Measurements from ENCODE around the gene PDHB.

Gene PDHB

GRCh38 chr3:58398669-58399333 is 34.8 kb downstream of the PDHB start:
- no peak for DNase-seq

DNA sequence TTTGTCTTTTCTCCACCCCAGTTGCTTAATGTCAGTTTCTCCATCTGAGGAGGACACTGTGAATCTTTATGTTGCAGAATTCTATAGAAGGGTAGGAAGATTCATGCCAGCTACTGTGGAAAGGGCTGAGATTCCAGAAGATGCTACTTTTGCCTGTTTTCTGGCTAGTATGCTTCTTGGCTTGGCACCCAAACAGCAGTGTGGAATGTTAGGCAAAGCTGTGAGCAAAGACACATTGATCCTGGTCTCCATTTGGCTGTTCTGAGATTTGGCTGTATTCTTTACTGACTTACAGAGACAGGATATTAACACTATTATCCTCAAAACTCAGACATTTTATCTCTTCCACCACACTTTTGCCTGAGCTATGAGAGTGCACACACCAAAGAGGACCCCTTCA is 39.3 kb downstream of the PDHB start:
- no peak for DNase-seq

DNA sequence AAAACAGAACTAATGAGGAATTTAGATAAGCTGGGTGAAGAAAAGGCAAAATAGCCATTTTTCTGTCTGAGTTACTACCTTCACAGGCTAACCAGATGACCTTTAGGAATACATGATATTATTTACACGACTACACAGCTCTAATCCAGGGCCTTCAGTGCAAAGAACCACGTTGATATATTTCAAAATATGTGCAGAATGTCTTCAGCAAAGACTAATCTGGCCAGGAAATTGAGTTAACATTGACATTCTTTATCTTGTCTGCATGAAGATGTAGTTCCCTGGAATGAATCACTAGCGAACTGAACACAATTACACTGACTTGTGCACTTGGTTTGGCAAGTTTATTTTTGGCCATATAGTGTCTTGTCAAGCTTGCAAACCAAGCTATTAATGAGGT is 41.5 kb downstream of the PDHB start:
- peak; percentile 36 for DNase-seq

DNA sequence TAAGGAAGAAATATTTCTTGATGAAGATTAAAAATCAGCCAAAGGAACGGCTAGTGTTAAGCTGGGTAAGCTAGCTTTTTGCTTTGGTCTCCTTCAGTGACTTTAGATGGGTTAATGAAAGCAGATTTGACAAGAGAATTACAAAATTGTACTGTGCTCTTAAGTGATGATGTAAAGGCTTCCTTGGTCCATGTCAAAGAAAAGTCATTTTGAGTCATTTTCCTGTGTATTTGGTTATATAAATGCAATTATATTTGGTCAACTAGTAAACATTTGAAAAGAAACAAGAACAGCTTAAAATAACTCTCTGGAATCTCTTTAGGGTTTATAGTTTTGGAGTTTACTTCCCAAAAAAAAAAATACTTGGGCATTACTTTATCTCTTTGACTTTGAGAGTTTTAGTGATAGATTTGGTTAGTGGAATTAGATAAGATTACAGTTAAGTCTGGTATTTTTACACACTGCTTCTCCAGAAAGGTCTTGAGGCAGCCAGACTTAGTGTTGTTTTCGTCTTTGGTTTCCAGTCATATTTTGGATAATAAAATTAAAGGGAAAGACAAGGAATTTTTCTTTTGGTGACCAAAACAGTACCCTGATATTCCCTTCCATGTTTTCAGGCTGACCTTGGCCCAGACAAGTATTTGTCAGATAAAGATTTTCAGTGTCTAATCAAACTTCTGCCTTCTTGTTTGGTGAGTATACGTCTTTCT is 42.3 kb downstream of the PDHB start:
- DNase-seq, result no peak

DNA sequence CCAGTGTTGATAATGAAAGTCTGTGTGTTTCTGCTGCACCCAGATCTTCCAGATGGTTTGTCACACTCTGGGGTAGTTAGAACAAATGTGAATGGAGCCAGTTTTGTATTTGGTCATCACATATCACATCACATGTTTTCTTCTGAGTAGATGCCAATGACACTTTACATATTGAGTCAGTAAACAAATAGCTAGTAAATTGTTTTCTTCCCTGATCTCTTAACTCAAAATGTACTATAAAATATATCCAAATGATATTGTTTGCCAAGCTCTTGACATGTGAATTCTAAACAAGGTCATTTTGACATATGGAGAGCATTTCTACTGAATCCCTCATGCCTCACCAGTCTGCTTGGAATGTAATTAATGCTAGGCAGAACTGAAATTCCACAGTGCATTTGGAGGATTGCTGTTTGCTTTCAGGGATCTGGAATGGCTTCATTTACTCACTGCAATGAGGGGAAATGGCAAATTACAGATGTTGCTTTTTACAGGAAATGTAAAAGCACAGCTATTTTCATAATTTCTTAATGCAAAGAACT is 45.0 kb downstream of the PDHB start:
- DNase-seq, result peak; percentile 90

- DNase-seq, result peak; percentile 13
Observed at GRCh38 chr3:58387650-58388546, 45.7 kb downstream of the PDHB start.

DNA sequence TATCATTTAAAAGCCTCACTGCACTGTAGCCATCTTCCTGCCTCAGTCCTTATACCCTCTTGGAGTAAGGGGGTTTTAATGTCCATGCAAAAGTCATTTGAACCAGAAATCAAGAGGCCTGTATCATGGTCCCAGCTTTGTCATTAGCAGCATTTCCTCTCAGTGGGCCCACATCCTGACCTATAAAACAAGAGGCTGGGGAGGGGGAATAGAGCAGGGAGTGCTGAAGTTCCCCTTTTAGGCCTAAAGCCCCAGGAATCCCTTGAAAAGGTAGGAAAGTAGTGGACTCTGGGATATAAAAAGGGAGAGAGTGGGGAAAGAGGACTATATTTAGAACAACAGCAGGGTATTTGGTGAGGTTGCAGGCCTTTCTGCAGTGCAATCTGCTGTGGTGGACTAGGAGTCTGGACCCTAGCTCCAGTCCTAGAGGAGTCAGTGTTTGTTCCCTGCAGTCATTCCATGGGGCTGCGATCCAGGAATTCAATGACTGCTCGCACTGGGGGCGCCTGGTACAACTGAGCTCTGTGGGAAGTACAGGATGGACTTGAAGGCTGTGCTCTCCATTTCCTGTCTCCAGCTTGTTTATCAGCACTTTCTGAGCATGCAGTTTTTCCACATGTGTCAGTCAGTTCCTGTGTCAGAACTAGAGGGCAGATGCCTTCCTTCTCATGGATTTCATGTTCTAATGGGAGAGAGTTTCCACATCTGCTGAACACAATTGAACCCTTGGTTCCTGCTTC is 46.8 kb downstream of the PDHB start:
- DNase-seq, result peak; percentile 78

GRCh38 chr3:58384381-58385090 is 49.1 kb downstream of the PDHB start:
- peak; percentile 16 for DNase-seq

- peak; percentile 99 for DNase-seq
Observed at GRCh38 chr3:58383904-58384303, 49.7 kb downstream of the PDHB start.

DNA sequence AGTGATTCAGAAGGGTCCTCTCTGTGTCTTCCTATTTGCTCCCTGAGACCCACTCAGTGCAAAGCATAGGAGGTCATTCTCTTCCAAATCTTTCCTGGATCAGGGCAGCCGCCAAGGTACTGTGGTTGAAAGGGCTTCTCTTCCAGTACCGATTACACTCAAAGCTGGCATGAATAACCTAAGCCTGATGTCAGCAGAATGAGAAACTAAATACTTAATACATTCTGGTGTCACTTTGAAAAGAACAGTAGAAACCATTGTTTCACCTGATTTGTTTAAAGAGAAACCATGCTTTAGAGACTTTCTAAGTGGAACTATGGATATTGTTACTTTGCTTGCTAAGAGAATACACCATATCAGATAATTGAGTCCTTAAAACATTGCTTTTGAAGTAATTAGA is 50.2 kb downstream of the PDHB start:
- peak; percentile 27 for DNase-seq

GRCh38 chr3:58379351-58380073 is 54.1 kb downstream of the PDHB start:
- no peak for DNase-seq

- DNase-seq, result no peak
Observed at GRCh38 chr3:58377750-58378149, 55.9 kb downstream of the PDHB start.
